ENCODE measurements around the gene C12orf54.

DNA sequence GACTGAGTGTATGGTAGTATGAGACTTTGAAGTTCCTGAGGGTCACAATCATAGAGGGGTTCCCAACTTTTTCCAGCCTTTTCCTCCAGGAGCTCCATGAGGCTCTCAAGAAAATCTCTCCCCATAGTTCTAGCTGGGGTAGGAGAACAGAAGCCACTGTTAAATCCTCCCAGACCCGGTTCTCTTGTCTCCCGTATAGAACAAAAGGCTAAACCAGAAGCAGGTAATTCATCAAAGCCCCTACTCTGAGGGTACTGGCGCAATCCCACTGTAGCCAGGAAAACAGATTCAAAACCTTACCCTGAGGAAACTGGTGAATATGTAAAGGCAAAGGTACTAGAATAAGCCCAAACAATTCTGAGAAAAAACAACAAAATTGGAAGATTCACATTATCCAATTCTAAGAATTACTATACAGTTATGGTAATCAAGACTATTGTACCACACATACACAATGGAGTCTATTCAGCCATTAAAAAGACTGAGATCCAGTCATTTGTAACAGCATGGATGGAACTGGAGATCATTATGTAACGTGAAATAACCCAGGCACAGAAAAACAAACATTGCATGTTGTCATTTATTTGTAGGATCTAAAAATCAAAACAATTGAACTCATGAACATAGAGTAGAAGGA, 63.7 kb downstream of the C12orf54 start:
- TF ChIP-seq POLR2A (IDR thresholded peaks at IDR 0.05) (no peak), POLR2AphosphoS5 (IDR thresholded peaks at IDR 0.05) (no peak)
- TF ChIP-seq, protein P1, sequence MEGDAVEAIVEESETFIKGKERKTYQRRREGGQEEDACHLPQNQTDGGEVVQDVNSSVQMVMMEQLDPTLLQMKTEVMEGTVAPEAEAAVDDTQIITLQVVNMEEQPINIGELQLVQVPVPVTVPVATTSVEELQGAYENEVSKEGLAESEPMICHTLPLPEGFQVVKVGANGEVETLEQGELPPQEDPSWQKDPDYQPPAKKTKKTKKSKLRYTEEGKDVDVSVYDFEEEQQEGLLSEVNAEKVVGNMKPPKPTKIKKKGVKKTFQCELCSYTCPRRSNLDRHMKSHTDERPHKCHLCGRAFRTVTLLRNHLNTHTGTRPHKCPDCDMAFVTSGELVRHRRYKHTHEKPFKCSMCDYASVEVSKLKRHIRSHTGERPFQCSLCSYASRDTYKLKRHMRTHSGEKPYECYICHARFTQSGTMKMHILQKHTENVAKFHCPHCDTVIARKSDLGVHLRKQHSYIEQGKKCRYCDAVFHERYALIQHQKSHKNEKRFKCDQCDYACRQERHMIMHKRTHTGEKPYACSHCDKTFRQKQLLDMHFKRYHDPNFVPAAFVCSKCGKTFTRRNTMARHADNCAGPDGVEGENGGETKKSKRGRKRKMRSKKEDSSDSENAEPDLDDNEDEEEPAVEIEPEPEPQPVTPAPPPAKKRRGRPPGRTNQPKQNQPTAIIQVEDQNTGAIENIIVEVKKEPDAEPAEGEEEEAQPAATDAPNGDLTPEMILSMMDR (IDR thresholded peaks at IDR 0.05): no peak
